ENCODE results near the gene GNAI1.

DNA sequence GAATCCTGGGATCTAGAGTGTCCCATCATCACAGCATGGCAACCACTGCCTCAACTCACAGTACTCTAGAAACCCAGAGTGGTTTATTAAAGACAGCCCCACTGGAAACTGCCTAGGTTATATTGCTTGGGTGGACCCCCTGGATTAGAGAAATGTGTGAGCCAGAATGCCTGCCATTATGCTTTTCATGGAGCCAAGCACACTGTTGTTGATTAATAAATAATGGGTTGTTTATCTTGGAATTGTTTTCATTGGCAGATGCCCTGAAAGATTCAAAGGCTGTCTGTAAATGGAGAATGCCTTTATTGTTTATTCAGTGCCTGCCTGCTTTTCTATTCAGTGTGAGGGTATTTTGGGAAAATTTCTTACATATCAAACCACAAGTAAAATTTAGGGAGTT lies 52.1 kb downstream of the GNAI1 start:
- TF ChIP-seq, protein P1, sequence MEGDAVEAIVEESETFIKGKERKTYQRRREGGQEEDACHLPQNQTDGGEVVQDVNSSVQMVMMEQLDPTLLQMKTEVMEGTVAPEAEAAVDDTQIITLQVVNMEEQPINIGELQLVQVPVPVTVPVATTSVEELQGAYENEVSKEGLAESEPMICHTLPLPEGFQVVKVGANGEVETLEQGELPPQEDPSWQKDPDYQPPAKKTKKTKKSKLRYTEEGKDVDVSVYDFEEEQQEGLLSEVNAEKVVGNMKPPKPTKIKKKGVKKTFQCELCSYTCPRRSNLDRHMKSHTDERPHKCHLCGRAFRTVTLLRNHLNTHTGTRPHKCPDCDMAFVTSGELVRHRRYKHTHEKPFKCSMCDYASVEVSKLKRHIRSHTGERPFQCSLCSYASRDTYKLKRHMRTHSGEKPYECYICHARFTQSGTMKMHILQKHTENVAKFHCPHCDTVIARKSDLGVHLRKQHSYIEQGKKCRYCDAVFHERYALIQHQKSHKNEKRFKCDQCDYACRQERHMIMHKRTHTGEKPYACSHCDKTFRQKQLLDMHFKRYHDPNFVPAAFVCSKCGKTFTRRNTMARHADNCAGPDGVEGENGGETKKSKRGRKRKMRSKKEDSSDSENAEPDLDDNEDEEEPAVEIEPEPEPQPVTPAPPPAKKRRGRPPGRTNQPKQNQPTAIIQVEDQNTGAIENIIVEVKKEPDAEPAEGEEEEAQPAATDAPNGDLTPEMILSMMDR (IDR thresholded peaks at IDR 0.05) = no peak
- TF ChIP-seq EZH2 (IDR thresholded peaks at IDR 0.05; ENCODE audit: borderline replicate concordance, insufficient read depth, low read depth, low read length, poor library complexity, severe bottlenecking) = no peak

All from B cell (primary cell).